K562 (cell line): ENCODE measurements around the gene ACTA2. TPM values are rescaled to one million over a fixed set of nuclear protein-coding genes. Genes with fewer than 3 reads are reported as not detected.

Experiments
- ATAC-seq: fragments of 200-7000 bp; cut with Tn5 transposase; 3 replicates; pipeline ENCODE4 v1.9.1; 2020; ENCODE audit warnings: moderate library complexity
- BruUV-seq: library from RNA; stranded (reverse); fragments of 400-500 nt; replicated peaks from 2 replicates; lab custom pipeline; 2021; lab: Mats Ljungman, UMichigan
- CTCF ChIA-PET: fragments of 300-600 bp; formaldehyde crosslinking; extraction: SDS; loops from one replicate; lab custom pipeline; 2021; ENCODE audit warnings: low intra/inter-chr PET ratio; lab: Yijun Ruan, JAX
- POLR2A ChIA-PET: fragments of 300-600, 350-650 bp; sonication (Branson Sonifier 250); formaldehyde crosslinking; extraction: SDS; loops from one replicate; lab custom pipeline; 2021; ENCODE audit warnings: antibody characterized with exemption, inconsistent platforms; lab: Yijun Ruan, JAX
- DNase-seq, 4 experiments: peaks; one replicate each; pipeline versions ENCODE4 v3.0.0 to v3.0.0-alpha.2; 2011 to 2018; ENCODE audit warnings: low spot score in 3 of 4, mixed read lengths in 3 of 4; ENCODE audit errors: extremely low read depth in 1 of 4
- FAIRE-seq: peaks from 2 replicates; lab custom pipeline; 2011; peaks lifted over from hg19 to GRCh38; lab: Jason Lieb, UNC
- H2AFZ ChIP-seq: 2 replicates; pipeline ENCODE4 v1.6.0; 2011; ENCODE audit warnings: low read depth, low read length, control low read depth, inconsistent platforms
- H3K27ac ChIP-seq: fragments of 200-600 bp; 3 replicates; pipeline ENCODE4 v1.8.0; 2011; ENCODE audit warnings: low read depth, mild to moderate bottlenecking, control low read depth, inconsistent platforms, low read length, moderate library complexity, mixed read lengths; ENCODE audit errors: extremely low read depth
- H3K27me3 ChIP-seq, 2 experiments: fragments of 300-600 bp in 1 of 2; 2 replicates in 1 of 2; 3 replicates in 1 of 2; pipeline versions ENCODE4 v1.6.0 to v1.8.0; 2011; ENCODE audit warnings: inconsistent platforms in 2 of 2, low read length in 2 of 2, mild to moderate bottlenecking in 1 of 2, mixed read lengths in 1 of 2, moderate library complexity in 1 of 2; ENCODE audit not compliant: control insufficient read depth in 2 of 2, insufficient read depth in 2 of 2
- H3K36me3 ChIP-seq: fragments of 300-600 bp; 3 replicates; pipeline ENCODE4 v1.8.0; 2011; ENCODE audit warnings: mild to moderate bottlenecking, low read length, inconsistent platforms; ENCODE audit not compliant: control insufficient read depth, insufficient read depth
- H3K4me1 ChIP-seq, 2 experiments: fragments of 200-600 bp in 1 of 2; replicated peaks in 1 of 2; 2 replicates in 1 of 2; 3 replicates in 1 of 2; pipeline versions ENCODE4 v1.5.1 to v1.8.0; 2011; ENCODE audit warnings: inconsistent platforms in 2 of 2, low read length in 2 of 2, mild to moderate bottlenecking in 1 of 2, mixed read lengths in 1 of 2, moderate library complexity in 1 of 2; ENCODE audit not compliant: control insufficient read depth in 2 of 2, insufficient read depth in 2 of 2
- H3K4me2 ChIP-seq: 2 replicates; pipeline ENCODE4 v1.6.1; 2011; ENCODE audit warnings: low read length, control low read depth, inconsistent platforms, mixed read lengths; ENCODE audit not compliant: insufficient read depth
- H3K4me3 ChIP-seq: fragments of 200-600 bp; sonication (generic), shearing (Covaris generic); 2 replicates; pipeline ENCODE4 v1.5.1; 2016; ENCODE audit warnings: control low read depth, inconsistent platforms
- H3K79me2 ChIP-seq: fragments of 200-600 bp; 3 replicates; pipeline ENCODE4 v1.8.0; 2011; ENCODE audit warnings: low read length, inconsistent platforms; ENCODE audit not compliant: control insufficient read depth, insufficient read depth
- H3K9ac ChIP-seq, 2 experiments: 2 replicates each; pipeline versions ENCODE4 v1.6.0 to v1.6.1; 2011; ENCODE audit warnings: low read depth in 2 of 2, low read length in 2 of 2, control low read depth in 1 of 2, inconsistent platforms in 1 of 2, mild to moderate bottlenecking in 1 of 2, mixed read lengths in 1 of 2; ENCODE audit not compliant: insufficient read depth in 1 of 2
- H3K9me1 ChIP-seq: one replicate; pipeline ENCODE4 v1.6.0; 2011; ENCODE audit warnings: inconsistent platforms, mild to moderate bottlenecking, low read length, moderate library complexity; ENCODE audit not compliant: control insufficient read depth, insufficient read depth
- H3K9me3 ChIP-seq: replicated peaks from 2 replicates; pipeline ENCODE4 v1.5.1; 2011; ENCODE audit warnings: low read depth, low read length, inconsistent platforms; ENCODE audit not compliant: control insufficient read depth, insufficient read depth
- H4K20me1 ChIP-seq: replicated peaks from 2 replicates; pipeline ENCODE4 v1.6.1; 2011; ENCODE audit warnings: low read length, inconsistent platforms, mixed read lengths; ENCODE audit not compliant: control insufficient read depth, insufficient read depth
- CBX8 ChIP-seq: fragments of 200-600 bp; sonication (generic); IDR thresholded peaks from 2 replicates; pipeline ENCODE4 v1.6.1; 2012; ENCODE audit warnings: borderline replicate concordance, mixed run types, low read depth, mild to moderate bottlenecking, moderate library complexity, mixed read lengths, low read length, control low read depth, inconsistent platforms; ENCODE audit not compliant: poor library complexity, severe bottlenecking; ENCODE audit errors: extremely low read depth
- E2F6 ChIP-seq, 2 experiments: IDR thresholded peaks; 2 replicates each; pipeline ENCODE4 v1.6.1; 2011; ENCODE audit warnings: borderline replicate concordance in 1 of 2, control low read depth in 1 of 2, low read depth in 1 of 2, low read length in 1 of 2, mild to moderate bottlenecking in 1 of 2, mixed read lengths in 1 of 2, moderate library complexity in 1 of 2; ENCODE audit not compliant: insufficient read depth in 1 of 2, insufficient read length in 1 of 2, poor library complexity in 1 of 2, severe bottlenecking in 1 of 2; ENCODE audit errors: extremely low read depth in 1 of 2
- EGR1 ChIP-seq: fragments of 450-650 bp; conservative IDR thresholded peaks from 2 replicates; pipeline ENCODE4 v1.6.1; 2017; ENCODE audit warnings: mild to moderate bottlenecking
- MEF2A ChIP-seq: IDR thresholded peaks from 2 replicates; pipeline ENCODE4 v1.6.1; 2011; ENCODE audit warnings: low read depth, mild to moderate bottlenecking, low read length, moderate library complexity; ENCODE audit not compliant: control insufficient read depth
- NONO ChIP-seq, 2 experiments: fragments of 200-400 bp in 1 of 2; fragments of 450-650 bp in 1 of 2; formaldehyde crosslinking in 1 of 2; IDR thresholded peaks; 2 replicates each; pipeline ENCODE4 v1.6.1; 2017; ENCODE audit warnings: low read depth in 2 of 2, mild to moderate bottlenecking in 2 of 2, moderate library complexity in 2 of 2, low read length in 1 of 2
- RBFOX2 ChIP-seq: fragments of 200-400 bp; formaldehyde crosslinking; IDR thresholded peaks from 2 replicates; pipeline ENCODE4 v1.6.1; 2017; ENCODE audit warnings: low read depth, mild to moderate bottlenecking, low read length, moderate library complexity
- ZBTB7A ChIP-seq: IDR thresholded peaks from 2 replicates; pipeline ENCODE4 v1.6.1; 2011; ENCODE audit warnings: low read depth, mild to moderate bottlenecking, low read length, moderate library complexity, borderline replicate concordance; ENCODE audit not compliant: control insufficient read depth
- ZSCAN32 ChIP-seq: fragments of 450-650 bp; formaldehyde crosslinking; IDR thresholded peaks from 2 replicates; pipeline ENCODE4 v1.4.0; 2020; ENCODE audit warnings: mild to moderate bottlenecking, moderate library complexity
- WGBS: fragments of 100-300 bp; shearing (Covaris generic); methylation state at CpG from one replicate; pipeline ENCODE4 v1.1.6; 2016; ENCODE audit warnings: low coverage, mixed read lengths; ENCODE audit not compliant: insufficient coverage; ENCODE audit errors: missing lambda C conversion rate; 5-methylcytosine and 5-hydroxymethylcytosine counted together
- in situ Hi-C: fragments of 300-500 bp; cut with MboI; formaldehyde crosslinking; loops from 4 replicates; pipeline ENCODE4 v1.15.0; 2018; ENCODE audit warnings: inconsistent platforms, mixed read lengths
- intact Hi-C: fragments of 100-400 bp; cut with micrococcal nuclease; formaldehyde crosslinking; loops from 2 replicates; pipeline ENCODE4 v1.14.2; 2022
- polyA plus RNA-seq, 8 experiments: library from polyadenylated mRNA; depleted of rRNA in 4 of 8; stranded (reverse) in 5 of 8; unstranded in 3 of 8; fragments of >200 nt; fragmentation: Nextera tagmentation in 2 of 8; fragmentation: Illumina TruSeq in 1 of 8; extraction: Ambion mirVana in 2 of 8; extraction: Trizol in 1 of 8; gene quantifications; 2 replicates each; pipeline versions ENCODE4 v1.2.1 to v1.2.3, GENCODE V29; 2011 to 2014; ENCODE audit warnings: inconsistent platforms in 1 of 8, missing spikeins in 1 of 8
- total RNA-seq, 7 experiments: library from RNA; depleted of rRNA in 6 of 7; stranded (reverse); fragments of >200 nt in 6 of 7; fragmentation: Illumina TruSeq in 2 of 7; extraction: Trizol in 2 of 7; gene quantifications; 2 replicates each; pipeline versions ENCODE4 v1.2.1 to v1.2.3, GENCODE V29; 2011 to 2021; ENCODE audit warnings: low replicate concordance in 1 of 7
- TF ChIP-seq, protein P1 (sequence below): fragments of 250-450 bp; sonication (Bioruptor Pico); IDR thresholded peaks from 2 replicates; pipeline ENCODE4 v1.4.0; 2020

The ACTA2 gene
- total and polyA plus RNA-seq, 9 of the 15 experiments (the other 6 are each of a cell fraction or from before 2014, with no cell fraction given) = 0.15 to 1.0 (median 0.38) TPM; not detected in 3

DNA sequence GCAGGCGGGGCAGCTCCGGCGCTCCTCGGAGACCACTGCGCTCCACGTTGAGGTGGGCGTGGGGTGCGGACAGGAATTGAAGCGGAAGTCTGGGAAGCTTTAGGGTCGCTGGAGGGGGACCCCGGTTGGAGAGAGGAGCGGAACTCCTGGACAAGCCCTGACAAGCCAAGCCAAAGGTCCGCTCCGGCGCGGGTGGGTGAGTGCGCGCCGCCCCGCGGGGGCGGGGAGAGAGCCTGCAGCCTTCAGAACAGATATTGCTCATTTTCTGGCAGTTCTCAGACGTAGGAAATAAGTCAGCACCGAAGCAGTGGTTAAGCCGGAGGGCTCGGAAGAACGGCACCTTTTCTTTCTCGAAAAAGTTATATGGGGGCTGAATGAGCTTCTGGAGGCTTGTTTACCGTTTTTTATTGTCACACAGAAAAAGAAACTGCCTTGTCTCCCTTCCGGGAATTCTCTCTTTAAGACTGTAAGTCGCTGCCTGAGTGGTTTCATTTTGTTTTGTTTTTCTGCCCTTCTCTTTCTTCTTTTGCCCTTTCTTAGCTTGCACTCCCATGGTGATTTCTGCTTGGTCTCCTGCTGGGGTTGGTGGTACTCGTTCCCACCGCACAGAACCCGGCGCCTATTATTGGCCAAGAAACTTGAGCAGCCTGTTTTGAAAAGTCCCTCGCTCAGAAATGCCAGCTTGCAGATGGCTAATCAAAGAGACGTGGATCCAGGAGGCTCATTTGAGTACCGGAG lies 38.8 kb upstream of the ACTA2 start (continued):
- TF ChIP-seq ZBTB7A (peak; percentile 45; the same call in 1 of the 2 replicates), EGR1 (peak; percentile 71), CBX8 (no peak)

DNA sequence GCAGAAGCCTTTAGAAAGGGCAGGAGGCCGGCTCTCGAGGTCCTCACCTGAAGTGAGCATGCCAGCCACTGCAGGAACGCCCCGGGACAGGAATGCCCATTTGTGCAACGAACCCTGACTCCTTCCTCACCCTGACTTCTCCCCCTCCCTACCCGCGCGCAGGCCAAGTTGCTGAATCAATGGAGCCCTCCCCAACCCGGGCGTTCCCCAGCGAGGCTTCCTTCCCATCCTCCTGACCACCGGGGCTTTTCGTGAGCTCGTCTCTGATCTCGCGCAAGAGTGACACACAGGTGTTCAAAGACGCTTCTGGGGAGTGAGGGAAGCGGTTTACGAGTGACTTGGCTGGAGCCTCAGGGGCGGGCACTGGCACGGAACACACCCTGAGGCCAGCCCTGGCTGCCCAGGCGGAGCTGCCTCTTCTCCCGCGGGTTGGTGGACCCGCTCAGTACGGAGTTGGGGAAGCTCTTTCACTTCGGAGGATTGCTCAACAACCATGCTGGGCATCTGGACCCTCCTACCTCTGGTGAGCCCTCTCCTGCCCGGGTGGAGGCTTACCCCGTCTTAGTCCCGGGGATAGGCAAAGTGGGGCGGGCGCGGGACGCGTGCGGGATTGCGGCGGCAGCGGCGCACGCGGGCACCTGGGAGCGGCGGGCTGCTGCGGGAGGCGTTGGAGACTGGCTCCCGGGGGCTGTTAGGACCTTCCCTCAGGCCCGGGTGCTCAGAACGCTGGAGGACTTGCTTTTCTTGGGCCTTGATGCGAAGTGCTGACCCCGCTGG lies 38.0 kb upstream of the ACTA2 start, which contains the start of gene FAS:
Gene FAS, plus strand, starts transcription at position 415 of the 777 bp plus-strand sequence. Its CDS starts 79 bp downstream, at position 494.
- Histone ChIP-seq H3K4me1 (peaks cover 0 to 11% of the 10 kb centered on the region in 2 experiments; a peak in 2 of 5 replicates), H3K27me3 (peaks cover 0 to 9% of the 10 kb centered on the region in 2 experiments; a peak in 1 of 5 replicates), H2AFZ (peak within 1 kb of the TSS; percentile 91), H3K4me3 (peak within 1 kb of the TSS; percentile 37), H3K27ac (no peak within 1 kb of the TSS), H3K4me2 (peak within 1 kb of the TSS; percentile 61), H3K9ac (peak within 1 kb of the TSS; percentile 53 to 84), H3K36me3 (no peaks in the 10 kb centered on the region), H3K79me2 (no peaks in the 10 kb centered on the region), H3K9me1 (no peaks in the 10 kb centered on the region), H4K20me1 (no peaks in the 10 kb centered on the region), H3K9me3 (no peaks in the 10 kb centered on the region)
- ATAC-seq (peak; percentile 69), DNase-seq (peak in 1 of 4 experiments; percentile 11), FAIRE-seq (no peak)
- in situ Hi-C loops (no loop called here), intact Hi-C loops (no loop called here)
- TF ChIP-seq E2F6 (IDR thresholded peaks at IDR 0.05; ENCODE audit: borderline replicate concordance in 1 of 2, extremely low read depth in 1 of 2, insufficient read depth in 1 of 2, insufficient read length in 1 of 2, low read depth in 1 of 2, low read length in 1 of 2, poor library complexity in 1 of 2, severe bottlenecking in 1 of 2) (peak in 1 of 2 experiments; percentile 26), NONO (IDR thresholded peaks at IDR 0.05; ENCODE audit: low read depth in 2 of 2, low read length in 1 of 2) (no peak), ZSCAN32 (CRISPR knock-in tag) (no peak), MEF2A (no peak), RBFOX2 (peak; percentile 19; the same call in 1 of the 2 replicates)
- TF ChIP-seq, protein P1, sequence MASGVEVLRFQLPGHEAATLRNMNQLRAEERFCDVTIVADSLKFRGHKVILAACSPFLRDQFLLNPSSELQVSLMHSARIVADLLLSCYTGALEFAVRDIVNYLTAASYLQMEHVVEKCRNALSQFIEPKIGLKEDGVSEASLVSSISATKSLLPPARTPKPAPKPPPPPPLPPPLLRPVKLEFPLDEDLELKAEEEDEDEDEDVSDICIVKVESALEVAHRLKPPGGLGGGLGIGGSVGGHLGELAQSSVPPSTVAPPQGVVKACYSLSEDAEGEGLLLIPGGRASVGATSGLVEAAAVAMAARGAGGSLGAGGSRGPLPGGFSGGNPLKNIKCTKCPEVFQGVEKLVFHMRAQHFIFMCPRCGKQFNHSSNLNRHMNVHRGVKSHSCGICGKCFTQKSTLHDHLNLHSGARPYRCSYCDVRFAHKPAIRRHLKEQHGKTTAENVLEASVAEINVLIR (CRISPR knock-in tag) = no peak
- POLR2A ChIA-PET = interaction anchor here (0.6 to 1.2 kb wide), 4 partner anchors 15 to 220 kb away, joined by 3 to 4 read pairs (median 3); no protein-coding TSS in a partner anchor
- WGBS = 3% methylated on average over 36 of the region's 51 CpGs
- no TSS peak for BruUV-seq
- CTCF ChIA-PET = no interaction called here
